HepG2 (cell line): Measurements from ENCODE around the gene NEDD4L. TPM values are rescaled to one million over a fixed set of nuclear protein-coding genes. Genes with fewer than 3 reads are reported as not detected.

ENCODE experiments used
- ATAC-seq: fragments of 200-7000 bp; cut with Tn5 transposase; 3 replicates; pipeline ENCODE4 v1.9.1; 2020; ENCODE audit warnings: mild to moderate bottlenecking, moderate library complexity
- BruUV-seq: library from RNA; stranded (reverse); fragments of 400-500 nt; replicated peaks from 2 replicates; lab custom pipeline; 2021; lab: Mats Ljungman, UMichigan
- CTCF ChIA-PET: fragments of 300-600 bp; formaldehyde crosslinking; extraction: SDS; loops from one replicate; lab custom pipeline; 2021; ENCODE audit warnings: low total read pairs, inconsistent platforms, low intra/inter-chr PET ratio; lab: Yijun Ruan, JAX
- POLR2A ChIA-PET: fragments of 350-600 bp; sonication (Branson Sonifier 250); formaldehyde crosslinking; loops from one replicate; lab custom pipeline; 2020; ENCODE audit warnings: antibody characterized with exemption, inconsistent platforms; lab: Yijun Ruan, JAX
- DNase-seq: peaks from one replicate; pipeline ENCODE4 v3.0.0-alpha.2; 2015; ENCODE audit warnings: low spot score
- FAIRE-seq: peaks from 3 replicates; lab custom pipeline; 2011; peaks lifted over from hg19 to GRCh38; lab: Jason Lieb, UNC
- H2AFZ ChIP-seq: one replicate; pipeline ENCODE4 v1.6.1; 2011; ENCODE audit warnings: low read length, inconsistent platforms
- H3K27ac ChIP-seq: fragments of 300-600 bp; 3 replicates; pipeline ENCODE4 v1.8.0; 2011; ENCODE audit warnings: mixed run types, mild to moderate bottlenecking, mixed read lengths, low read length, inconsistent platforms; ENCODE audit not compliant: insufficient read depth; ENCODE audit errors: extremely low read length
- H3K27me3 ChIP-seq, 2 experiments: fragments of 200-600 bp in 1 of 2; 2 replicates in 1 of 2; 3 replicates in 1 of 2; pipeline versions ENCODE4 v1.6.0 to v1.8.0; 2011; ENCODE audit warnings: low read length in 2 of 2, mild to moderate bottlenecking in 2 of 2, moderate library complexity in 2 of 2, inconsistent platforms in 1 of 2; ENCODE audit not compliant: insufficient read depth in 2 of 2, control insufficient read depth in 1 of 2
- H3K36me3 ChIP-seq, 2 experiments: fragments of 200-600 bp in 1 of 2; replicated peaks in 1 of 2; 2 replicates in 1 of 2; 3 replicates in 1 of 2; pipeline versions ENCODE4 v1.5.1 to v1.8.0; 2011; ENCODE audit warnings: low read length in 2 of 2, inconsistent platforms in 1 of 2; ENCODE audit not compliant: insufficient read depth in 2 of 2, control insufficient read depth in 1 of 2
- H3K4me1 ChIP-seq: 2 replicates; pipeline ENCODE4 v1.5.1; 2012; ENCODE audit warnings: low read length, inconsistent platforms; ENCODE audit not compliant: insufficient read depth
- H3K4me2 ChIP-seq: 2 replicates; pipeline ENCODE4 v1.6.0; 2011; ENCODE audit warnings: low read depth, low read length, inconsistent platforms
- H3K4me3 ChIP-seq, 3 experiments: fragments of 200-600 bp in 1 of 3; sonication (generic), shearing (Covaris generic) in 1 of 3; replicated peaks in 1 of 3; 2 replicates each; pipeline ENCODE4 v1.5.1; 2011 to 2016; ENCODE audit warnings: low read length in 3 of 3, inconsistent platforms in 2 of 3, low read depth in 2 of 3, mild to moderate bottlenecking in 2 of 3, control low read depth in 1 of 3, mixed read lengths in 1 of 3; ENCODE audit not compliant: insufficient read depth in 1 of 3
- H3K79me2 ChIP-seq: one replicate; pipeline ENCODE4 v1.6.1; 2011; ENCODE audit warnings: low read length, inconsistent platforms; ENCODE audit not compliant: insufficient read depth
- H3K9ac ChIP-seq: 2 replicates; pipeline ENCODE4 v1.6.0; 2011; ENCODE audit warnings: mild to moderate bottlenecking, low read depth, low read length, inconsistent platforms; ENCODE audit not compliant: insufficient read depth
- H3K9me3 ChIP-seq: 2 replicates; pipeline ENCODE4 v1.5.1; 2012; ENCODE audit warnings: mild to moderate bottlenecking, low read length
- H4K20me1 ChIP-seq: 2 replicates; pipeline ENCODE4 v1.6.0; 2011; ENCODE audit warnings: inconsistent platforms, mild to moderate bottlenecking, low read length, moderate library complexity; ENCODE audit not compliant: insufficient read depth
- ARNTL ChIP-seq: sonication (generic); formaldehyde crosslinking; IDR thresholded peaks from 2 replicates; pipeline ENCODE4 v1.4.0; 2020; ENCODE audit warnings: mild to moderate bottlenecking, missing genetic modification reagents
- FOXK1 ChIP-seq: sonication (generic); formaldehyde crosslinking; IDR thresholded peaks from 2 replicates; pipeline ENCODE4 v1.4.0; 2020; ENCODE audit warnings: low read depth, missing genetic modification reagents, borderline replicate concordance
- FOXO4 ChIP-seq: sonication (generic); formaldehyde crosslinking; conservative IDR thresholded peaks from 2 replicates; pipeline ENCODE4 v1.8.1; 2023; ENCODE audit warnings: missing genetic modification reagents
- IRF1 ChIP-seq: sonication (generic); formaldehyde crosslinking; IDR thresholded peaks from 2 replicates; pipeline ENCODE4 v1.4.0; 2020; ENCODE audit warnings: low read depth, mild to moderate bottlenecking, missing genetic modification reagents
- ZBTB10 ChIP-seq: sonication (generic); formaldehyde crosslinking; IDR thresholded peaks from 2 replicates; pipeline ENCODE4 v1.4.0; 2020; ENCODE audit warnings: missing genetic modification reagents, borderline replicate concordance
- ZNF20 ChIP-seq: sonication (generic); formaldehyde crosslinking; IDR thresholded peaks from 2 replicates; pipeline ENCODE4 v1.4.0; 2020; ENCODE audit warnings: mild to moderate bottlenecking, moderate library complexity, missing genetic modification reagents
- ZNF235 ChIP-seq: sonication (generic); formaldehyde crosslinking; IDR thresholded peaks from 2 replicates; pipeline ENCODE4 v1.8.1; 2023; ENCODE audit warnings: mild to moderate bottlenecking, missing genetic modification reagents, borderline replicate concordance
- ZNF562 ChIP-seq: sonication (generic); formaldehyde crosslinking; IDR thresholded peaks from 2 replicates; pipeline ENCODE4 v1.8.0; 2022; ENCODE audit warnings: missing genetic modification reagents, borderline replicate concordance
- WGBS: methylation state at CpG from one replicate; pipeline ENCODE4 v1.1.6; 2017; ENCODE audit warnings: low lambda C conversion rate; 5-methylcytosine and 5-hydroxymethylcytosine counted together
- in situ Hi-C: cut with HindIII; loops from 2 replicates; pipeline ENCODE4 v1.10.0; 2017; ENCODE audit warnings: low pct_unique_long_range_greater_than_20kb; ENCODE audit not compliant: extremely low pct_ligation_motif_present
- intact Hi-C: fragments of 100-400 bp; cut with micrococcal nuclease; formaldehyde crosslinking; loops from one replicate; pipeline ENCODE4 v1.10.0; 2022; ENCODE audit not compliant: unreplicated experiment
- polyA plus RNA-seq, 8 experiments: library from polyadenylated mRNA; depleted of rRNA in 3 of 8; stranded (reverse) in 7 of 8; unstranded in 1 of 8; fragments of >200 nt; fragmentation: Illumina TruSeq in 4 of 8; extraction: Trizol in 4 of 8; gene quantifications; 2 replicates each; pipeline versions ENCODE4 v1.2.1 to v1.2.3, GENCODE V29; 2011 to 2016; ENCODE audit warnings: low read depth in 4 of 8, missing spikeins in 1 of 8, mixed read lengths in 1 of 8; ENCODE audit not compliant: insufficient read depth in 1 of 8
- total RNA-seq, 5 experiments: library from RNA; depleted of rRNA; stranded (reverse); fragments of >200 nt; fragmentation: Illumina TruSeq; extraction: Trizol; gene quantifications; 2 replicates each; pipeline ENCODE4 v1.2.3, GENCODE V29; 2016; ENCODE audit warnings: low read depth in 1 of 5

NEDD4L gene
- total and polyA plus RNA-seq, 2 of the 13 experiments (the other 11 are each of a cell fraction or from before 2014, with no cell fraction given): 168 to 390 TPM

GRCh38 chr18:58349650-58350049 is 305.6 kb downstream of the NEDD4L start:
- Histone ChIP-seq H2AFZ (no peak overlapping the region), H3K9me3 (no peaks in the 10 kb centered on the region), H4K20me1 (no peaks in the 10 kb centered on the region), H3K4me1 (no peaks in the 10 kb centered on the region), H3K79me2 (no peaks in the 10 kb centered on the region), H3K4me2 (no peak overlapping the region), H3K27me3 (no peaks in the 10 kb centered on the region), H3K36me3 (peaks cover 1 to 54% of the 10 kb centered on the region in 2 experiments; a peak in 4 of 5 replicates), H3K9ac (no peak overlapping the region), H3K27ac (no peak overlapping the region), H3K4me3 (no peak overlapping the region)
- in situ Hi-C loops (no loop called here), intact Hi-C loops (no loop called here)
- ATAC-seq (no peak), FAIRE-seq (no peak), DNase-seq (no peak)
- 94% methylated on average over 1 of the region's 2 CpGs for WGBS
- TF ChIP-seq ARNTL (no peak), FOXO4 (CRISPR knock-in tag) (no peak), ZNF20 (CRISPR knock-in tag) (no peak), FOXK1 (CRISPR knock-in tag) (no peak), ZNF562 (CRISPR knock-in tag) (no peak), ZBTB10 (CRISPR knock-in tag) (no peak), ZNF235 (no peak), IRF1 (CRISPR knock-in tag) (no peak)
- ChIA-PET CTCF (no interaction called here), POLR2A (no interaction called here)
- no TSS peak for BruUV-seq
